GM12872 (cell line): ENCODE measurements around the gene ADORA1.

Source experiments
- CTCF ChIP-seq: IDR thresholded peaks from 3 replicates; pipeline ENCODE4 v1.5.1; 2011; ENCODE audit warnings: low read depth, mild to moderate bottlenecking, low read length, moderate library complexity; ENCODE audit not compliant: insufficient read depth

ADORA1 gene

DNA sequence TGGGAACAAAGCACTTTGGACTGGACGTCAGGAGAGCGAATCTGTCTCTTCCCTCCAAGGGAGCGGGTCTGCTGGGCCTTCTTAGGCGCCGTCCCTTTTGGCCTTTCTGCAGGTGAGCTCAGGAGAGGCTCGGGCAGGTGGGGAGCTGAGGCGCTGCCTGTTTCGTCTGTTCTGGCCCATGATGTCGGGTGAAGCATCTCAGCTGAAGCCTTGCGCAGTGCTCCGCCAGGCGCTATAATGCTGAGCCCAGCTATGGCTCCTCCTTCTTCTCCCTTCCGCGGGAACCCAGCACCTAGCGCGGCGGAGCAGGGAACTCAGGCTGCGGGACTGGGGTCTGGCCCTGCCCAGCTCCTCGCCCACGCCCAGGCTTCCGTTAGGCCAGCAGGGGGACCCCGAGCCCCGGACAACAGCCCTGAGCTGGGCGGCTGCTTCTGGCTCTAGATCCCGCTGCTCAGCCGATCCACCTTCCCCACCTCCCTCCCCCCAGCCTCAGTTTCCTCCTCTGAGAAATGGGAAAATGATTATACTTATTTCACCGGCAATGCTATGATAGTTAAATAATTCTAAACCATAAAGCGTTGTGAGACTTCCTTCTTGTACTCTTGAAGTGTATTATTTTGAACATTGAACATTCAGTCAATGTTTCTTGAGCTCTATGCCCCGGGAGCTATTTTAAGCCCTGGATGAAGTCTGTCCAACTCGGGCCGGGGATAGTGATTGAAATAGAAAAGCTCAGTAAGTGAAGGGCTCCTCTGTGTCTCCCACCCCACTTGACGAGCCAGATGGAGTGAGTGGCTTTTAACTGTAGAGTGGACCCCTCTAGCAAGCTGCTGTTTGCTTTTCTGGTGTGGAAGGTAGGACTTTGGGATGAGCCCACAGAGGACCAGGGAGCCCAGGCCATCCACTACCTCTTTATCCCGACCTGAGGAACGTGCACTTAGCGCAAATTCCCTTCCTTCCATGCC lies 9.6 kb upstream of the ADORA1 start:
- TF ChIP-seq CTCF, result peak; percentile 73

DNA sequence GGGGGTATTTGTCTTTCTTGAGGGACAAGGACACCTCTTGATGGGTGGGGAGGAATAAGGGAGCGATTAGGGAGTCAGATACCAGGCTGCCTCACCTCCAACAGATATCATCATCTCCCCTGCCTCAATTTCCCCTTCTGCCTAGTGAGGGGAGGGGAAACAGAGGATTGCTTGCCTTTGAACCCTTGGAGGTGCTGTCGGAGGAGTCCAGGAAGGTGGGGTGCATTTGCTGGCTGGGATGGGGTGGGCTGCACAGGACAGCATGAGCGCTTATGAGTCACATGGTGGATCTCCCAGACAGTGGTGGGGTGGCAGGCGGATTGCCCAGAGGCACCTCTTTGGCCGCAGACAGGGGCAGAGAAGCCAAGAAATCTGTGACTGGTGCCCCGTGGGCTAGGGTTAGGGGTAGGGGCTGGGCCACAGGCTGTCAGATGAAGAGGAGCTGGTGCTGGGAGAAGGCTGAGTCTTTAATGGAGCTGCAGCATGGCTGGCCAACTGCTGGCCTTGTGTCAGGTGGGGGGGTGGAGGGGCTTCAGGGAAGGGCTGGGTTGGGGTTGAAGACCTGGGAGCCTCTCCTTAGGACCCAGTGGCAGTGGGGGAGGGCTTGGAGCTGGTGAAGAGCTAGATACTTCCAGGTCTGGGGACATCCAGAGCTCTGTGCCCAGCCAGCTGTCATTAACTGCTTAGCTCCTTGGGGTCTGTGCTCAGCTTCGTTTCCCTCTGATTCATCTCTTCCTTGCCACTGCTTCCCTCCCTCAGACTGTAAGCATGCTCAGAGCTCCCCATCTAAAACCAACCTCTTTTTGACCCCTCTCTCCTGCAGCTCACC lies 7.0 kb upstream of the ADORA1 start:
- TF ChIP-seq CTCF, result no peak

DNA sequence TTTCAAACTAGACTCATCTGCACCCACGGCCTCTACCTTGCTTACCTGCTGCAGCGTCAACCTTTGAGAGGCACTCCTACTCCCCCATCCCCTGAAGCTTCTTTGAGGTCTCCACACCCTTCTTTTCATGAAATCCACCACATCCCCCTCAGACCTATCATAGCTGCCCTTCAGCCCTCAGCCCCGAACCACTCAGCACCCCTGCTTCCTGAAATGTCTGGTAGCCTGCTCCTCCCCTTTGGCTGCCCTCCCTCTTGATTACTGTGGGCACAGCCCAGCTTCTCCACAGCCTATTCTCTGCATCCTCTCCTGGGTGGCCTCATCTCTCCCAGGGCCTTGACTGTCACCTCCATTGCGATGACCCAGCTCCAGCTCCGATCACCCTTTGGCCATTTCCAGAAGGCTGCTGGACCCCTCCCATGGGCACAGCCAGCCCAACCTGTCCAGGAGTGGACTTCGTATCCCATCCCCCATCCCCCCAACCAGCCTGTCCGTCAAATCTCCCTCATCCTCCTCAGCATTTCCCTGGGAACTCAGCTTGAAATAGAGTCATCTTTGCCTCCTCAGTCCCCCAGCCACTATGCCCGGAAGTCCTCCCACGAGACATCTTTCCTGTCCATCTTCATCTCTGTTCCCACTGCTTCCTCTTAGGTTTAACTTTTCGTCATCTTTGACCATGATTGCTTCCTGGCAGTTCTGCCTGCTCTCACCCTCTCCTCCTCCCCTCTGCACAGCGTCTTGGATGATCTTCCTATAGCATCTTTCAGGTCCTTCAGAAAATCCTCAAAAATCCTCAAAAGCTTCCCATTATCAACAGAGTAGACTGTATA lies 6.1 kb upstream of the ADORA1 start:
- TF ChIP-seq CTCF, result no peak

DNA sequence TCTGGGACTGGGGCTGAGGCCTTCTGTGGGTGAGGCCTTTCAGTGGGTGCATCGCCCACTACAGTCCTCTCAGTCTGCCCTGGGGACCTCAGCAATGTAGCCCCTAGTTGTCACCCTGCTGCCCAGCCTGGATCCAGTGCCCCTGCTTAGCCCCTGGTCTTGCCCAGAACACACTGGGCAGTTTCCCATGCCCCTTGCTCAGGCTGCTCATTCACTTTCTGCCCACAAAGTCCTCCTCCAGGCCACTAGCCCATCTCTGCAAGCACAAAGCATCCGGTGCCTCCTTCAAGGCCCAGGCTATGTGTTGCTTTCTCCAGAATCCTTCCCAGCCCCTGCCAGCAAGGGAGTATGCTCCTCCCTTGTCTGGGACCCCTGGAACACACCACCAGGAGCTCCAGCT lies 5.4 kb upstream of the ADORA1 start:
- TF ChIP-seq CTCF, result no peak

- TF ChIP-seq CTCF, result no peak
These were observed 3.5 kb upstream of the ADORA1 start for GRCh38 chr1:203124011-203124410.

DNA sequence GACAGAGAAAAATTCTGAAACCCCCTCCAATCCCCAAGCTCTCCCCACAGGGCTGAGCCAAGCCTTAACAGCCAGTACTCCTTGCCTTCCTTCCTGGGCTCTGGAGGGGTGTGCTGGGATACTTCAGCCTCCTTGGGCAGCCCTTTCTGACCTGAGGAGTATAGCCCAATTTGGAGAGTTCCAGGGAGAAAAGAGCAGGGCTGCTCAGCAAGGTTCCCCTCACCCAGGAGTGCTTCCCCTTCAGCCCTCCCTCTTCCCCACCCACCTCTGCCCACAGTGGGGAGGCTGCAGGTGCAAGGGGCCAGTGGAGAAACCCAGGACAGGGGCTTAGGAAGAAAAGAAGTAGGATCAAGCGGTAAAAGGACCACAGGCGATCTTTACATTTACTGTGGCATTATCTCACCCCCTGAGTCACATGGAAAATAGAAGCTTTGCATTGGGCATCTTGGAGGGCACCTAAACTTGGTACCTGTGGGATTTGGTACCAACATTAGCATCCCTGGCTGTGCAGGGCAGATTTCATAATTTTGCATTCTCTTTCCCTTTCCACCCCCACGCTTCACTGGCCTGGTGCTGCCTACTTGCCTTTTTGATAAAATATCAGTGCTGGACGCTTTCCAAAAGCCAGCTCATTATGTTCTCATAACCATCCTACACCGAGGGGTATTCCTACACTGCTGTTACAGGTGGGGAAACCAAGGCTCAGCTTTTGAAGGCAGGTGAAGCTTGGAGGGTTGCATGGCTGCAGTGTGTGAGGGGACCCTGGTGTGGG lies 2.8 kb upstream of the ADORA1 start:
- TF ChIP-seq CTCF, result no peak
